Prostate gland (tissue), 2 donors: ENCODE results near the gene PRKCI.

Experiments
- POLR2A ChIP-seq: fragments of 450-650 bp; IDR thresholded peaks from one replicate; pipeline ENCODE4 v1.6.1; 2016; ENCODE audit warnings: antibody characterized with exemption, mild to moderate bottlenecking
- POLR2AphosphoS5 ChIP-seq: sonication (generic); formaldehyde crosslinking; IDR thresholded peaks from one replicate; pipeline ENCODE4 v1.6.1; 2017; ENCODE audit warnings: antibody characterized with exemption
- TF ChIP-seq, protein P1 (sequence below), 4 experiments: fragments of 200-600 bp in 2 of 4; fragments of 450-650 bp in 2 of 4; sonication (generic) in 2 of 4; IDR thresholded peaks; 1 replicate in 3 of 4; 2 replicates in 1 of 4; pipeline ENCODE4 v1.5.1; 2016 to 2019; ENCODE audit warnings: antibody characterized with exemption in 4 of 4, mild to moderate bottlenecking in 2 of 4, moderate library complexity in 2 of 4

GRCh38 chr3:170222647-170223541, 670 bp downstream of the PRKCI start:
- TF ChIP-seq, protein P1, sequence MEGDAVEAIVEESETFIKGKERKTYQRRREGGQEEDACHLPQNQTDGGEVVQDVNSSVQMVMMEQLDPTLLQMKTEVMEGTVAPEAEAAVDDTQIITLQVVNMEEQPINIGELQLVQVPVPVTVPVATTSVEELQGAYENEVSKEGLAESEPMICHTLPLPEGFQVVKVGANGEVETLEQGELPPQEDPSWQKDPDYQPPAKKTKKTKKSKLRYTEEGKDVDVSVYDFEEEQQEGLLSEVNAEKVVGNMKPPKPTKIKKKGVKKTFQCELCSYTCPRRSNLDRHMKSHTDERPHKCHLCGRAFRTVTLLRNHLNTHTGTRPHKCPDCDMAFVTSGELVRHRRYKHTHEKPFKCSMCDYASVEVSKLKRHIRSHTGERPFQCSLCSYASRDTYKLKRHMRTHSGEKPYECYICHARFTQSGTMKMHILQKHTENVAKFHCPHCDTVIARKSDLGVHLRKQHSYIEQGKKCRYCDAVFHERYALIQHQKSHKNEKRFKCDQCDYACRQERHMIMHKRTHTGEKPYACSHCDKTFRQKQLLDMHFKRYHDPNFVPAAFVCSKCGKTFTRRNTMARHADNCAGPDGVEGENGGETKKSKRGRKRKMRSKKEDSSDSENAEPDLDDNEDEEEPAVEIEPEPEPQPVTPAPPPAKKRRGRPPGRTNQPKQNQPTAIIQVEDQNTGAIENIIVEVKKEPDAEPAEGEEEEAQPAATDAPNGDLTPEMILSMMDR (IDR thresholded peaks at IDR 0.05): no peak
- no peak for TF ChIP-seq POLR2A
- TF ChIP-seq POLR2AphosphoS5: no peak
